Hematopoietic multipotent progenitor cell (in vitro differentiated cells): Measurements from ENCODE around the gene CRIP2. TPM values are rescaled to one million over a fixed set of nuclear protein-coding genes. Genes with fewer than 3 reads are reported as not detected.

ENCODE experiments used
- DNase-seq, 3 donors: peaks; one replicate each; pipeline ENCODE4 v3.0.0-alpha.2; 2011 to 2015; ENCODE audit warnings: low read depth in 2 of 3, low spot score in 2 of 3
- total RNA-seq: library from RNA; depleted of rRNA; stranded (reverse); fragments of >200 nt; gene quantifications from one replicate; pipeline ENCODE4 v1.2.3, GENCODE V29; 2012

CRIP2 gene, protein sequence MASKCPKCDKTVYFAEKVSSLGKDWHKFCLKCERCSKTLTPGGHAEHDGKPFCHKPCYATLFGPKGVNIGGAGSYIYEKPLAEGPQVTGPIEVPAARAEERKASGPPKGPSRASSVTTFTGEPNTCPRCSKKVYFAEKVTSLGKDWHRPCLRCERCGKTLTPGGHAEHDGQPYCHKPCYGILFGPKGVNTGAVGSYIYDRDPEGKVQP
- total RNA-seq, result 43.9 TPM

GRCh38 chr14:105474483-105475268 lies at the start of gene CRIP2:
TSS of gene CRIP2 (plus strand) at chr14:105474821. CDS start at chr14:105474863, 42 bp downstream.
- peak in 2 of 3 donors; percentile 49 to 54 for DNase-seq

- no peak for DNase-seq
These were observed 49.8 kb upstream of the CRIP2 start for GRCh38 chr14:105424861-105425260.

DNA sequence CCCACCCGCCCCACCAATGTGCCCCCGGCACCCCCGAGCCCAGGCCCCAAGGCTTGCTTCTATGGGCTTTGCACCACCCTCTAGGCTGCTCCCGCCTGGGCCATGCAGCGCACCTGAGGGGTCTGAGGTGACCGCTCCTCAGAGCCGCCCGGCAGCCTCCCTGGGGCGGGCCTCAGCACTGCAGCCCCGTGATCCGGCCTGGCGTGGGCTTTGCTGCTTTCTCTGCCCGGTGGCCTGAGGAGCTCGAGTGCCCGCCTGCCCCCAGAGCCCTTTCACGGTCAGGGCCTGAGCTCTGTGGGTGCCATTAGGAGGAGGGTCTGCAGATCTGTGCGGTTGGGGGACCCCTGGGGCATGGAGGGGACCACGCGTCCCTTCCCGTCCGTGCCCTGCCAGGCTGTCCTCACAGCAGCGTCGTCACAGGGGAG lies 48.8 kb upstream of the CRIP2 start:
- DNase-seq, result no peak

DNA sequence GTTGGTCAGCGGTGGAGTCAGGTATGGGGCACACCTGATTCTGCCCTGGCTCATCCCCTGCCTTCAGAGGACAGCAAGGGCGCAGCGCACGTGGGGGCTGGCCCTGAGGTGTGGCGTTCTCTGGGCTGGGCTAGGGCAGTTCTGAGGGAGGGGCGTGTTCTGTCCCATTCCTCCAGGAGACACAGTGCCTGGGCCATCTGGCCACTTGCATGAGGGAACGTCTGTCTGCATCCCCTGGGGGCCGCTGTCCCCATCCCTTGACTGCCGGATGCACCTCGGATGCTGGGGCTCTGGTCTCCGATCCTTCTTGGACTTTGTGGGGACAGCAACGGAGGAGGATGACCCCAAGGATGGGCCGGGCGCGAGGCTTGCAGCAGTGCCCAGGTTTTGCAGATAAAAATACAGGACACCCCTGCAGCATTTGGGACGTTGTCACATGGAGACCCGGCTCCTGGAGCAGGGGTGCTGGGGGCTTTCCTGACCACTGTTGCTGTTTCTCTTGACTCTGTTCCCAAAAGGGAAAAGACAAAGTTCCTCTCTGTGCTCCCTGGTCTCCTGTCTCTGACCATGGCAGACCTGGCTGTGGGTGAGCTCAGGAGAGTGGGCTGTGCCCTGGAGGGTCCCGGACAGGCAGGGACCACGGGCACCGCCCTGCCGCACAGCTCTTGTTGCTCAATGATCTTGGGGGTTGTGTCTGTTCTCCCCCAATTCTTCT lies 48.0 kb upstream of the CRIP2 start:
- no peak for DNase-seq

- no peak for DNase-seq
These were observed 47.2 kb upstream of the CRIP2 start for GRCh38 chr14:105427412-105427811.

GRCh38 chr14:105427936-105428485 lies 46.6 kb upstream of the CRIP2 start:
- no peak for DNase-seq

DNA sequence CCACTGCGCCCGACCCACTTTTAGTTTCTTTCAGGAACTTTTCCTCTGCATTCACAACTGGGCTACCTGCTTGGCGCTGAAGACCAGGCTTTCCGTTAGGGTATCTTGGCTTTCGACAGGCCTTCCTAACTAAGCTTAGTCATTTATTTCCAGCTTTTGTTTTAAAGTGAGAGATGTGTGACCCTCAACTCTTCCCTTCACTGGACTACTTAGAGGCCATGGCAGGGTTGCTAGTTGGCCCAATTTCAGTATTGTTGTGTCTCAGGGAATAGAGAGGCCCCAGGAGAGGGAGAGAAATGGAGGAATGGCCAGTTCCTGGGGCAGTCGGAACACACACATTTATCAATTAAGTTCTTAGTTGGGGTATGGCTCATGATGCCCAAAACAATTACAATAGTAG lies 44.6 kb upstream of the CRIP2 start:
- no peak for DNase-seq

- no peak for DNase-seq
These were observed 44.1 kb upstream of the CRIP2 start for GRCh38 chr14:105430565-105430964.

GRCh38 chr14:105431256-105431655 lies 43.4 kb upstream of the CRIP2 start:
- no peak for DNase-seq

GRCh38 chr14:105432657-105433056 lies 42.0 kb upstream of the CRIP2 start:
- no peak for DNase-seq

DNA sequence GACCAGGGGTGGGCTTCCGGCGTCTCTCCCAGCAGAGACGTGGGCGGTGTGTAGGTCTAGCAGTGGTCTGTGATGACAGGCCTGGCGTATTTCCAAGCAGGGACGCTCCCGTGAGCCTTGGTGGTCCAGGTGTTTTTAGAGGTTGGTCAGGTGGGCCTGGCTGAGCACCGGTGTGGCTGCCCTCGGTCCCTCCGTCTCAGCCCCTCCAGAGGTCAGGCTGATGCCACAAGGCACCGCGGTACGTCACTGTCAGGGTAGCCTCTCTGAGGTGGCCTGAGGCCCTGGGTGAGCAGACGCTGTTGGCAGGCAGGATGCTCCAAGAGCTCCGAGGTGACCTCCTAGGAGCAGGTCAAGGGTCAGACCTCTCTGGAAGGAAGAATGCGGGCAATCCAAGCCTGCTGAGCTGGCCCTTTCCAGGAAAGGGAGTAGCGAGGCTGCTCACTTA lies 41.4 kb upstream of the CRIP2 start:
- no peak for DNase-seq

DNA sequence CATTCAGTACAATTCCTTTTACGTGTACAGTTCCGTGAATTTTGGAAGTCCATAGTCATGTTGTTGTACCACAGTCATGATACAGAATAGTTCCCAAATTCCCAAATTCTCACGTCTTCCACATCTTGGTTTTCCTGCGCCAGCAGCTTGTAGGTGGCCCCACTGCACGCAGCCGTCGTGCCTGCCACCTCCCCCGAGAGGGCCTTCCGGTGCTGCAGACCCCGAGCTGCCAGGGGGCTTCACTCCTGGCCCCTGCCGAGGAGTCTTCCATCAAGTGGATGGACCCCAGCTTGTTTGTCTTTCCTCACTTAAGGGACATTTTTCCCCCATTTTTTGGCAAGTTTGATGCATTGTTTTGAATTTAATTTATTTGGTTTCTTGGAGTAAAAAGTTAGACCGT lies 38.2 kb upstream of the CRIP2 start:
- DNase-seq, result no peak

- DNase-seq, result no peak
These were observed 37.5 kb upstream of the CRIP2 start for GRCh38 chr14:105436891-105437722.

DNA sequence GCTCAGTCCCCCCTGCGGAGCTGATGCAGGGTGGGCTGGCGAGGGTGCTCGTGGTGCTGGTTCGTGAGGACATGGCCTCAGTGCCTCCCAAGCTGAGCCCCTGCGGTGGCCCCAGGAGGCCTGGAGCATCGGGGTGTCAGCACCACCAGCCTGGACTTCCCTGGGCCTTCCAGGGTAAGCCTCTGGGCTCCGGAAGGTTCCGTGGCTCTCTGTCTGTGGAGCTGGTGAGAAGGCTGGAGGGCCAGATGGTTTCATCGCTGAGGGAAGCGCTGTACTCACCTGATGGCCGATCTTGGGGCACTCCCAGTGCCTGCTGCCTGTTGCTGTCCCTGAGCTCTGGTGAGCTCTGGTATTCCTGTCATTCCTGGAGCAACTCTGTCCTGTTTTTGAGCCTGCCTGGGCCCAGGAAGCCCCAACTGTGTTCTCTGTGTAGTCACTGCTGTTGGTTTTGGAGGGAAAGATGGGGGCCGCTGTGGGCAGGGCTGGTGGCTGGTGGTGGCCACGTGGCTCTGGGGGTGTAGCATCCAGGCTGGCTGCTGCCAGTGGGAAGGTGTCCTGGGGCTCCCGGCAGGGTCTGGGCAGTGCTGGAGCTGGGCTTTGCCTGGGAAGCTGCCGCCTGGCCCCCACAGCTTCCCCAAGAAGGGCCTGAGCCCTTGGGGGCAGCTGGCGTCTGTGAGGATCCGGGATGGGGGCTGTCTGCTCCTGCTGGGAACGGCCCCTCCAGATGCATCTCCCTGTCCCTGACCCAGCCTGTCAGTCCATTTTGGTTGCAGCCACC lies 36.7 kb upstream of the CRIP2 start:
- DNase-seq, result no peak

DNA sequence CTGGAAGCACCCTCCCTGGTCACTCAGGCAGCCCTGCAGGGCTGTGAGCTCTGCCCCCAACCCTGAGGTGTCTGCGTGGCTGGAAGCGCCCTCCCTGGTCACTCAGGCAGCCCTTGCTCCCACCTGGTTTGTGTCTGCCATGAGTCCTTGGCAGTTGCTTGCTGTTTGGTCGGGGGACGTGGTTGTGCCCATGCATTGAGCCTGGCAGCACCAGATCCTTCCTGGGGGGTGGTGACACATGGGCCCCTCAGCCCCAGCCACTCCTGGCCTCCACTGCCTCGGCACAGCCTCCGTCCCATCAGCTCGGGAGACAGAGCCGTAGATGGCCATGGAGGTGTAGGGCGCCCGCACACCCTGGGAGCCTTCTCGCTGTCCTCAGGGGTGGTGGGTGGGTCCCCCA lies 35.4 kb upstream of the CRIP2 start:
- DNase-seq, result no peak

DNA sequence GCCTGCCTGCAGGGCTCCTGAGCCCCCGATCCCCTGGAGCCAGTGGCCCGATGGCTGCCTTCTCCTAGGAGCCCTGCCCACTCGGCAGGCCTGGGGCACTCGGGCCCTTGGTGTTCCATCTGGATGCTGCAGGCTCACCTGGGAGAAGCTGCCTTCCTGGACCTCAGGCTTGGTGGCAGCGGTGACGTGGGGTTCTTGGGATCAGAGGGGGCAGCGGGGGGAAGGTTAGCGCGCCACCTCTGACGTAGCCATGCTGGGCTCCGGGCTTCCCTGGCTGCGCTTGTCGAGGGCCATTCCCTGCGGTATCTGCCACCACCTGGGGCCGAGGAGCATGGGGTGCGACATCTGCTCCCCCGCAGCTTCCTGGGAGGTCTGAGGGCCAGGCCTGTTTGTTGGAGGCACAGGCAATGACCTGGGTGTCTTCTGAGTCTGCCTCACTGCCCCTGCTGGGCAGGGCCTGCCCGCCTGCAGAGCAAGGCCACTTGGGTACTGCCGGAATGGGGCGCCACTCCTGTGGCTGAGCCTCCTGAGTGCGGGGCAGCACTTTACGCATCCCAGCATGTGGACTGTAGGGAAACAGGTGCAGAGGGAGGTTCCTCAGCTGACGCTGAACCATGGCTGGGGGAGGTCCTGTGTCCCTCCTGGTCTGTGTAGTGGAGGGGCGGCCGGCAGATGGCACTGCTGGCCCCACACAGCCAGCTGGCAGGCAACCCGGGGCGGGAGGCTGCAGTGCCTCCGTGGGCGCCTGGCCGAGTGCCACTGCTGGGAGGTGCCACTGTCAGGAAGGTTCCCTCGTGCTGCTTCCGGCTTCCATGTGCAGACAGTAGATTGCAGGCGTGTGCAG lies 34.7 kb upstream of the CRIP2 start:
- no peak for DNase-seq

DNA sequence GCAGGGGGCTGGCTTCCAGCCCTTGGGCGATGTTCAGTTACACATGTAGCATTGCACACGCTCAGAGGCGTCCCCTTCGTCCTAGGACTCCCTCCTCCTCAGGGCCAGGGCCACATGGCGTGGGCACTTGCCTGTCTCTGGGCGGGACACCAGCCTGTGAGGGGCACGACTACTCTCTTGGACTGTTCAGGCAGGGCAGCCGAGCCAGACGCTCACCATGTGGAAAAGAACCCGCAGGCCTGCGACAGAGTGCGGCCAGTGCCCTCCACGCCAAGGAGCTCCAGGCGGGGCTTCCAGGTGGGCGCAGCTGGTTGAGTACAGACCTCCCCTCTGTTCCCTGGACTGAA lies 34.1 kb upstream of the CRIP2 start:
- DNase-seq, result no peak

DNA sequence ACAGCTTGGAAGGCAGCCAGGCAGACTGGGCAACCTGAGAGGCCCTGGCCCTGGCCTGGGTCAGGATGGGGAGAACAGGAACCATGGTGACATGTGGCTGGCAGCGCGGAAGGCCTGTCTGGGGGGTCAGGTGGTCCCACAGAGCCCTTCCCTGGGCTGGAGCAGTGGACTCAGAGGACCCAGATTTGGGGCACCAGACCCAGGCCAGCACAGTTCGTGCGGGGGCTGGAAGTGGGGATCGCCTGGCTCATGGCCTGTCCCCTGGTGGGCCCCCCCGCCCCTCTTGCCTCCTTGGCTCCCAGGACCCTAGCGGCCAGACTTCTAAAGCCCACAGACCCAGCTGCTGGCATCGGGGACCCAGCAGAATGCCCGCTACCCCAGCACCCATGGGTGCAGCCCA lies 33.6 kb upstream of the CRIP2 start:
- no peak for DNase-seq

GRCh38 chr14:105442125-105442524 lies 32.5 kb upstream of the CRIP2 start:
- DNase-seq, result no peak
